Colonic mucosa (tissue), 4 donors: Measurements from ENCODE around the gene MRPL52. TPM values are rescaled to one million over a fixed set of nuclear protein-coding genes. Genes with fewer than 3 reads are reported as not detected.
"Not testable (repeated sequence)": the region's sequence is repeated elsewhere in the genome, so short reads cannot be mapped to it uniquely, and the experiment has no call there.

Experiments
- DNase-seq: peaks from one replicate; pipeline ENCODE4 v3.0.0-alpha.2; 2020
- H3K27ac ChIP-seq: fragments of 200-600 bp; one replicate; pipeline ENCODE4 v1.8.0; 2021
- H3K27me3 ChIP-seq: fragments of 200-600 bp; one replicate; pipeline ENCODE4 v1.8.0; 2021
- H3K36me3 ChIP-seq: fragments of 200-600 bp; one replicate; pipeline ENCODE4 v1.8.0; 2021
- H3K4me1 ChIP-seq: fragments of 200-600 bp; one replicate; pipeline ENCODE4 v1.8.0; 2021; ENCODE audit warnings: mild to moderate bottlenecking
- H3K4me3 ChIP-seq: fragments of 200-600 bp; one replicate; pipeline ENCODE4 v1.8.0; 2021
- H3K9ac ChIP-seq, 2 donors: one replicate each; pipeline ENCODE4 v1.7.0; 2013; ENCODE audit warnings: control low read depth in 2 of 2, low read depth in 2 of 2, low read length in 2 of 2
- H3K9me3 ChIP-seq: fragments of 200-600 bp; one replicate; pipeline ENCODE4 v1.8.0; 2021
- intact Hi-C: fragments of 100-400 bp; cut with DNase I; formaldehyde crosslinking; loops from one replicate; pipeline ENCODE4 v1.14.1; 2022
- total RNA-seq, 2 donors: library from RNA; stranded (reverse); fragmentation: NEBNext Ultra II Directional in 1 of 2; extraction: Animal tissue kit (Norgen Biotek cat#: 25700) in 1 of 2; gene quantifications; one replicate each; pipeline ENCODE4 v1.2.1, GENCODE V29; 2021
- TF ChIP-seq, protein P1 (sequence below): fragments of 200-600 bp; IDR thresholded peaks from one replicate; pipeline ENCODE4 v1.8.0; 2022; ENCODE audit warnings: antibody characterized with exemption, mild to moderate bottlenecking
- donor health status: healthy.
- donor health status: DM: no; HTN: no; CAD: no.
- donor health status: DM: no; HTN: no; CAD: no.

MRPL52 gene
- total RNA-seq, 2 donors from 2014 or later = 79.1 to 156 TPM

- no peak for DNase-seq
- no peak overlapping the region for H3K9ac ChIP-seq
- H3K27ac ChIP-seq = no peak overlapping the region
- H3K27me3 ChIP-seq = no peaks in the 10 kb centered on the region
- H3K36me3 ChIP-seq = no peaks in the 10 kb centered on the region
- H3K4me3 ChIP-seq = no peak overlapping the region
- intact Hi-C loops = no loop called here
- H3K4me1 ChIP-seq = no peaks in the 10 kb centered on the region
- TF ChIP-seq, protein P1, sequence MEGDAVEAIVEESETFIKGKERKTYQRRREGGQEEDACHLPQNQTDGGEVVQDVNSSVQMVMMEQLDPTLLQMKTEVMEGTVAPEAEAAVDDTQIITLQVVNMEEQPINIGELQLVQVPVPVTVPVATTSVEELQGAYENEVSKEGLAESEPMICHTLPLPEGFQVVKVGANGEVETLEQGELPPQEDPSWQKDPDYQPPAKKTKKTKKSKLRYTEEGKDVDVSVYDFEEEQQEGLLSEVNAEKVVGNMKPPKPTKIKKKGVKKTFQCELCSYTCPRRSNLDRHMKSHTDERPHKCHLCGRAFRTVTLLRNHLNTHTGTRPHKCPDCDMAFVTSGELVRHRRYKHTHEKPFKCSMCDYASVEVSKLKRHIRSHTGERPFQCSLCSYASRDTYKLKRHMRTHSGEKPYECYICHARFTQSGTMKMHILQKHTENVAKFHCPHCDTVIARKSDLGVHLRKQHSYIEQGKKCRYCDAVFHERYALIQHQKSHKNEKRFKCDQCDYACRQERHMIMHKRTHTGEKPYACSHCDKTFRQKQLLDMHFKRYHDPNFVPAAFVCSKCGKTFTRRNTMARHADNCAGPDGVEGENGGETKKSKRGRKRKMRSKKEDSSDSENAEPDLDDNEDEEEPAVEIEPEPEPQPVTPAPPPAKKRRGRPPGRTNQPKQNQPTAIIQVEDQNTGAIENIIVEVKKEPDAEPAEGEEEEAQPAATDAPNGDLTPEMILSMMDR = no peak
- no peaks in the 10 kb centered on the region for H3K9me3 ChIP-seq
These were observed 38.4 kb upstream of the MRPL52 start for GRCh38 chr14:22791301-22791700.

DNA sequence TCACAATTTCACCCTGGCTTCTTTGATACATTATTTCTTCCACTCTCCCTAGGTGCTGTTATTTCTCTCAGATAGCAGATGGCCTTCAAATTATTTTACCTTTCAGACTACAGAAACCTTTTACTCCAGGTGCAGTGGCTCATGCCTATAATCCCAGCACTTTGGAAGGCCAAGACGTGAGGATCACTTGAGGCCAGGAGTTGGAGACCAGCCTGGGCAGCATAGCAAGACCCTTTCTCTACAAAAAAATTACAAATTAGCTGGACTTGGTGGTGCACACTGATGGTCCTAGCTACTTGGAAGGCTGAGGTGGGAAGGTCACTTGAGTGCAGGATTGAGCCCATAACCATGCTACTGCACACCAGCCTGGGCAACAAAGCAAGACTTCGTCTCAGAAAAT, 37.5 kb upstream of the MRPL52 start:
- Histone ChIP-seq H3K4me3 (no peak overlapping the region), H3K27ac (no peak overlapping the region), H3K27me3 (no peaks in the 10 kb centered on the region), H3K9me3 (no peaks in the 10 kb centered on the region), H3K9ac (no peak overlapping the region), H3K36me3 (no peaks in the 10 kb centered on the region), H3K4me1 (no peaks in the 10 kb centered on the region)
- intact Hi-C loops = no loop called here
- TF ChIP-seq, protein P1 = no peak
- DNase-seq = no peak

- H3K36me3 ChIP-seq, H3K4me3 ChIP-seq, H3K27ac ChIP-seq, H3K27me3 ChIP-seq, DNase-seq, H3K9me3 ChIP-seq, H3K9ac ChIP-seq, H3K4me1 ChIP-seq, intact Hi-C loops: not testable (repeated sequence)
These were observed 36.1 kb upstream of the MRPL52 start for GRCh38 chr14:22793550-22793949.

- H3K4me3 ChIP-seq = no peak overlapping the region
- intact Hi-C loops = no loop called here
- TF ChIP-seq, protein P1 = no peak
- H3K36me3 ChIP-seq = no peaks in the 10 kb centered on the region
- H3K27ac ChIP-seq = no peak overlapping the region
- no peaks in the 10 kb centered on the region for H3K27me3 ChIP-seq
- no peaks in the 10 kb centered on the region for H3K9me3 ChIP-seq
- no peak for DNase-seq
- H3K9ac ChIP-seq = no peak overlapping the region
- no peaks in the 10 kb centered on the region for H3K4me1 ChIP-seq
These were observed 35.7 kb upstream of the MRPL52 start for GRCh38 chr14:22793976-22794375.

GRCh38 chr14:22794551-22794951, 35.1 kb upstream of the MRPL52 start:
- no peak overlapping the region for H3K4me3 ChIP-seq
- no peaks in the 10 kb centered on the region for H3K9me3 ChIP-seq
- TF ChIP-seq, protein P1 = no peak
- H3K9ac ChIP-seq = no peak overlapping the region
- no peaks in the 10 kb centered on the region for H3K4me1 ChIP-seq
- no peak overlapping the region for H3K27ac ChIP-seq
- H3K36me3 ChIP-seq = no peaks in the 10 kb centered on the region
- intact Hi-C loops = no loop called here
- H3K27me3 ChIP-seq = no peaks in the 10 kb centered on the region
- no peak for DNase-seq

GRCh38 chr14:22796087-22796707, 33.5 kb upstream of the MRPL52 start:
- Histone ChIP-seq H3K36me3 (no peaks in the 10 kb centered on the region), H3K27me3 (no peaks in the 10 kb centered on the region), H3K4me1 (no peaks in the 10 kb centered on the region), H3K9me3 (no peaks in the 10 kb centered on the region), H3K27ac (no peak overlapping the region), H3K9ac (no peak overlapping the region), H3K4me3 (no peak overlapping the region)
- TF ChIP-seq, protein P1 = no peak
- intact Hi-C loops = no loop called here
- DNase-seq = no peak
